ENCODE results near the gene ACADVL. TPM values are rescaled to one million over a fixed set of nuclear protein-coding genes. Genes with fewer than 3 reads are reported as not detected.

ACADVL gene
- polyA plus RNA-seq, 3 donors from 2014 or later: 138 to 180 (median 141) TPM

- Mint-ChIP-seq H3K27me3 (ENCODE audit: low read depth in 3 of 3) (peaks cover 12 to 22% (median 15%) of the 10 kb centered on the region in 3 donors), H3K4me1 (peaks cover 56 to 58% of the 10 kb centered on the region in 2 donors), H3K36me3 (no peaks in the 10 kb centered on the region), H3K27ac (peak overlapping the region in 1 of 6 donors; percentile 35), H3K9me3 (no peaks in the 10 kb centered on the region), H3K4me3 (peak overlapping the region in 1 of 5 donors; percentile 50)
- DNase-seq: no peak
These were observed 2.4 kb upstream of the ACADVL start for GRCh38 chr17:7217113-7217987.

- H3K36me3 Mint-ChIP-seq: no peaks in the 10 kb centered on the region
- H3K4me3 Mint-ChIP-seq: peak overlapping the region in 3 of 5 donors; percentile 21 to 50 (median 42)
- peaks cover 56 to 58% of the 10 kb centered on the region in 2 donors for H3K4me1 Mint-ChIP-seq
- no peaks in the 10 kb centered on the region for H3K9me3 Mint-ChIP-seq
- DNase-seq: no peak
- peak overlapping the region in 1 of 6 donors; percentile 4 for H3K27ac Mint-ChIP-seq
- H3K27me3 Mint-ChIP-seq (ENCODE audit: low read depth in 3 of 3): peaks cover 12 to 21% (median 14%) of the 10 kb centered on the region in 3 donors
These were observed 1.6 kb upstream of the ACADVL start for GRCh38 chr17:7218166-7218565.

- no peaks in the 10 kb centered on the region for H3K9me3 Mint-ChIP-seq
- peaks cover 9 to 15% (median 11%) of the 10 kb centered on the region in 3 donors for H3K27me3 Mint-ChIP-seq (ENCODE audit: low read depth in 3 of 3)
- peak overlapping the region in 4 of 6 donors; percentile 70 to 98 (median 98) for H3K27ac Mint-ChIP-seq
- H3K36me3 Mint-ChIP-seq: peaks cover under 1 to 5% (median 5%) of the 10 kb centered on the region in 3 donors
- H3K4me1 Mint-ChIP-seq: peaks cover 50 to 53% of the 10 kb centered on the region in 2 donors
- DNase-seq: no peak
- peak overlapping the region; percentile 48 to 93 (median 90) for H3K4me3 Mint-ChIP-seq
These were observed 980 bp upstream of the ACADVL start for GRCh38 chr17:7218758-7219157.

GRCh38 chr17:7219229-7219811 lies 418 bp upstream of the ACADVL start:
- DNase-seq: no peak
- H3K27ac Mint-ChIP-seq: peak overlapping the region; percentile 90 to 99 (median 98)
- peaks cover 3 to 11% (median 6%) of the 10 kb centered on the region in 3 donors for H3K27me3 Mint-ChIP-seq (ENCODE audit: low read depth in 3 of 3)
- no peaks in the 10 kb centered on the region for H3K9me3 Mint-ChIP-seq
- peaks cover 44 to 48% of the 10 kb centered on the region in 2 donors for H3K4me1 Mint-ChIP-seq
- peak overlapping the region; percentile 89 to 97 (median 91) for H3K4me3 Mint-ChIP-seq
- H3K36me3 Mint-ChIP-seq: peaks cover 4 to 8% (median 5%) of the 10 kb centered on the region in 3 donors

GRCh38 chr17:7220593-7221277 lies 997 bp downstream of the ACADVL start:
- peaks cover 0 to 7% (median 0%) of the 10 kb centered on the region in 3 donors for H3K27me3 Mint-ChIP-seq (ENCODE audit: low read depth in 3 of 3)

GRCh38 chr17:7221278-7222092 lies 1.7 kb downstream of the ACADVL start:
- no peak for DNase-seq
- peak overlapping the region; percentile 60 to 93 (median 90) for H3K4me3 Mint-ChIP-seq
- H3K9me3 Mint-ChIP-seq: no peaks in the 10 kb centered on the region
- peaks cover 32% of the 10 kb centered on the region in 2 donors for H3K4me1 Mint-ChIP-seq
- peaks cover 0 to 5% (median 3%) of the 10 kb centered on the region in 3 donors for H3K27me3 Mint-ChIP-seq (ENCODE audit: low read depth in 3 of 3)
- H3K27ac Mint-ChIP-seq: peak overlapping the region; percentile 83 to 95 (median 90)
- H3K36me3 Mint-ChIP-seq: peaks cover 4 to 8% (median 5%) of the 10 kb centered on the region in 3 donors

More at GRCh38 chr17:7220593-7221277, 997 bp downstream of the ACADVL start:
- H3K36me3 Mint-ChIP-seq: peaks cover 4 to 8% (median 5%) of the 10 kb centered on the region in 3 donors
- peak; percentile 35 to 47 (median 46) for DNase-seq
- H3K4me1 Mint-ChIP-seq: peaks cover 34 to 38% of the 10 kb centered on the region in 2 donors
- H3K27ac Mint-ChIP-seq: peak overlapping the region; percentile 89 to 95 (median 90)
- H3K4me3 Mint-ChIP-seq: peak overlapping the region; percentile 89 to 97 (median 91)
- H3K9me3 Mint-ChIP-seq: no peaks in the 10 kb centered on the region

- H3K9me3 Mint-ChIP-seq: no peaks in the 10 kb centered on the region
- peaks cover 0 to 3% (median 3%) of the 10 kb centered on the region in 3 donors for H3K27me3 Mint-ChIP-seq (ENCODE audit: low read depth in 3 of 3)
- H3K36me3 Mint-ChIP-seq: peaks cover 4 to 8% (median 5%) of the 10 kb centered on the region in 3 donors
- no peak for DNase-seq
- H3K4me3 Mint-ChIP-seq: peak overlapping the region in 2 of 5 donors; percentile 24 to 33
- H3K27ac Mint-ChIP-seq: peak overlapping the region in 2 of 6 donors; percentile 34 to 90
- H3K4me1 Mint-ChIP-seq: peaks cover 28% of the 10 kb centered on the region in 2 donors
These were observed 2.6 kb downstream of the ACADVL start for GRCh38 chr17:7222093-7222971.

- DNase-seq: no peak
- H3K4me3 Mint-ChIP-seq: no peak overlapping the region
- peaks cover 0 to 3% (median 2%) of the 10 kb centered on the region in 3 donors for H3K27me3 Mint-ChIP-seq (ENCODE audit: low read depth in 3 of 3)
- H3K9me3 Mint-ChIP-seq: no peaks in the 10 kb centered on the region
- peaks cover 27 to 28% of the 10 kb centered on the region in 2 donors for H3K4me1 Mint-ChIP-seq
- no peak overlapping the region for H3K27ac Mint-ChIP-seq
- H3K36me3 Mint-ChIP-seq: peaks cover 4 to 10% (median 6%) of the 10 kb centered on the region in 3 donors
These were observed 3.2 kb downstream of the ACADVL start for GRCh38 chr17:7222972-7223292.

- Mint-ChIP-seq H3K9me3 (no peaks in the 10 kb centered on the region), H3K4me3 (no peak overlapping the region), H3K27me3 (ENCODE audit: low read depth in 3 of 3) (peaks cover 0 to 3% (median 2%) of the 10 kb centered on the region in 3 donors), H3K36me3 (peaks cover 7 to 14% (median 10%) of the 10 kb centered on the region in 3 donors), H3K27ac (no peak overlapping the region), H3K4me1 (peaks cover 27 to 28% of the 10 kb centered on the region in 2 donors)
- no peak for DNase-seq
These were observed 3.6 kb downstream of the ACADVL start for GRCh38 chr17:7223375-7223774.

GRCh38 chr17:7224110-7224509 lies 4.4 kb downstream of the ACADVL start:
- peak overlapping the region in 1 of 6 donors; percentile 59 for H3K27ac Mint-ChIP-seq
- H3K4me3 Mint-ChIP-seq: no peak overlapping the region
- peaks cover 22 to 25% of the 10 kb centered on the region in 2 donors for H3K4me1 Mint-ChIP-seq
- peaks cover 7 to 14% (median 10%) of the 10 kb centered on the region in 3 donors for H3K36me3 Mint-ChIP-seq
- H3K9me3 Mint-ChIP-seq: no peaks in the 10 kb centered on the region
- peaks cover 0 to 3% (median 2%) of the 10 kb centered on the region in 3 donors for H3K27me3 Mint-ChIP-seq (ENCODE audit: low read depth in 3 of 3)
- DNase-seq: no peak

GRCh38 chr17:7224661-7225111 lies 4.9 kb downstream of the ACADVL start:
- Mint-ChIP-seq H3K4me1 (peaks cover 17 to 19% of the 10 kb centered on the region in 2 donors), H3K27ac (no peak overlapping the region), H3K36me3 (peaks cover 7 to 14% (median 10%) of the 10 kb centered on the region in 3 donors), H3K4me3 (no peak overlapping the region), H3K9me3 (no peaks in the 10 kb centered on the region), H3K27me3 (ENCODE audit: low read depth in 3 of 3) (peaks cover 0 to 3% (median 0%) of the 10 kb centered on the region in 3 donors)
- DNase-seq: no peak
